SU-DHL-6 (cell line): ENCODE data around the gene KANK3.

ENCODE experiments used
- EZH2phosphoT487 ChIP-seq: fragments of 200-600 bp; sonication (generic), shearing (Covaris generic); conservative IDR thresholded peaks from 2 replicates; pipeline ENCODE4 v1.6.1; 2018; ENCODE audit warnings: mild to moderate bottlenecking, antibody characterized with exemption, low read length, moderate library complexity, mixed read lengths
- TF ChIP-seq, protein P1 (sequence below): fragments of 200-600 bp; sonication (generic); IDR thresholded peaks from one replicate; pipeline ENCODE4 v1.5.1; 2017; ENCODE audit warnings: antibody characterized with exemption, mild to moderate bottlenecking, low read length, moderate library complexity; ENCODE audit not compliant: insufficient read depth, poor library complexity, severe bottlenecking

GRCh38 chr19:8307400-8307964, 35.6 kb downstream of the KANK3 start:
- TF ChIP-seq, protein P1, sequence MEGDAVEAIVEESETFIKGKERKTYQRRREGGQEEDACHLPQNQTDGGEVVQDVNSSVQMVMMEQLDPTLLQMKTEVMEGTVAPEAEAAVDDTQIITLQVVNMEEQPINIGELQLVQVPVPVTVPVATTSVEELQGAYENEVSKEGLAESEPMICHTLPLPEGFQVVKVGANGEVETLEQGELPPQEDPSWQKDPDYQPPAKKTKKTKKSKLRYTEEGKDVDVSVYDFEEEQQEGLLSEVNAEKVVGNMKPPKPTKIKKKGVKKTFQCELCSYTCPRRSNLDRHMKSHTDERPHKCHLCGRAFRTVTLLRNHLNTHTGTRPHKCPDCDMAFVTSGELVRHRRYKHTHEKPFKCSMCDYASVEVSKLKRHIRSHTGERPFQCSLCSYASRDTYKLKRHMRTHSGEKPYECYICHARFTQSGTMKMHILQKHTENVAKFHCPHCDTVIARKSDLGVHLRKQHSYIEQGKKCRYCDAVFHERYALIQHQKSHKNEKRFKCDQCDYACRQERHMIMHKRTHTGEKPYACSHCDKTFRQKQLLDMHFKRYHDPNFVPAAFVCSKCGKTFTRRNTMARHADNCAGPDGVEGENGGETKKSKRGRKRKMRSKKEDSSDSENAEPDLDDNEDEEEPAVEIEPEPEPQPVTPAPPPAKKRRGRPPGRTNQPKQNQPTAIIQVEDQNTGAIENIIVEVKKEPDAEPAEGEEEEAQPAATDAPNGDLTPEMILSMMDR: no peak
- TF ChIP-seq EZH2phosphoT487: no peak
